Neural cell (in vitro differentiated cells): ENCODE data around the gene SLC15A5. TPM values are rescaled to one million over a fixed set of nuclear protein-coding genes. Genes with fewer than 3 reads are reported as not detected.

Source experiments
- H2AFZ ChIP-seq: fragments of 200-600, 300-800 bp; sonication (generic), shearing (Covaris generic); 2 replicates; pipeline ENCODE4 v1.6.0; 2014; ENCODE audit warnings: low read depth, mild to moderate bottlenecking, antibody characterized with exemption, low read length, moderate library complexity
- H3F3A ChIP-seq: fragments of 200-600 bp; shearing (Covaris generic); 2 replicates; pipeline ENCODE4 v1.6.1; 2016; ENCODE audit warnings: mild to moderate bottlenecking, moderate library complexity, mixed read lengths, antibody characterized with exemption, low read length; ENCODE audit not compliant: insufficient read depth, poor library complexity, severe bottlenecking
- H3K27ac ChIP-seq: fragments of 200-600, 300-800 bp; sonication (generic), shearing (Covaris generic); 2 replicates; pipeline ENCODE4 v1.5.1; 2014; ENCODE audit warnings: mild to moderate bottlenecking, low read length, moderate library complexity
- H3K27me3 ChIP-seq: fragments of 300-800, 200-600 bp; sonication (generic), shearing (Covaris generic); 2 replicates; pipeline ENCODE4 v1.6.0; 2014; ENCODE audit warnings: mild to moderate bottlenecking, low read depth, low read length, moderate library complexity; ENCODE audit not compliant: insufficient read depth
- H3K36me3 ChIP-seq: fragments of 300-800, 200-600 bp; sonication (generic), shearing (Covaris generic); 2 replicates; pipeline ENCODE4 v1.5.1; 2014; ENCODE audit warnings: mild to moderate bottlenecking, antibody characterized with exemption, low read length, moderate library complexity; ENCODE audit not compliant: insufficient read depth
- H3K4me2 ChIP-seq: fragments of 300-800, 200-600 bp; sonication (generic), shearing (Covaris generic); 2 replicates; pipeline ENCODE4 v1.6.0; 2014; ENCODE audit warnings: mild to moderate bottlenecking, low read length
- H3K4me3 ChIP-seq: fragments of 300-800, 200-600 bp; sonication (generic), shearing (Covaris generic); 2 replicates; pipeline ENCODE4 v1.5.1; 2014; ENCODE audit warnings: mild to moderate bottlenecking, low read length, moderate library complexity
- H3K79me2 ChIP-seq: fragments of 200-600 bp; shearing (Covaris generic); replicated peaks from 2 replicates; pipeline ENCODE4 v1.6.0; 2014; ENCODE audit warnings: mild to moderate bottlenecking, low read length, moderate library complexity; ENCODE audit not compliant: insufficient read depth
- H3K9ac ChIP-seq: fragments of 300-800, 200-600 bp; sonication (generic), shearing (Covaris generic); 2 replicates; pipeline ENCODE4 v1.6.1; 2016; ENCODE audit warnings: mild to moderate bottlenecking, low read length, mixed read lengths
- H3K9me2 ChIP-seq: fragments of 200-600 bp; shearing (Covaris generic); 2 replicates; pipeline ENCODE4 v1.6.1; 2016; ENCODE audit warnings: mild to moderate bottlenecking, low read length, mixed read lengths; ENCODE audit not compliant: insufficient read depth
- H3K9me3 ChIP-seq: fragments of 200-600, 300-800 bp; sonication (generic), shearing (Covaris generic); 2 replicates; pipeline ENCODE4 v1.6.1; 2016; ENCODE audit warnings: mild to moderate bottlenecking, mixed run types, low read length, moderate library complexity, mixed read lengths
- H4K20me1 ChIP-seq: fragments of 200-600 bp; shearing (Covaris generic); 2 replicates; pipeline ENCODE4 v1.6.1; 2016; ENCODE audit warnings: mild to moderate bottlenecking, mixed run types; ENCODE audit not compliant: insufficient read depth
- CTCF ChIP-seq: fragments of 450-650 bp; IDR thresholded peaks from 2 replicates; pipeline ENCODE4 v1.5.1; 2014; ENCODE audit warnings: antibody characterized with exemption, mild to moderate bottlenecking, moderate library complexity; ENCODE audit not compliant: poor library complexity, severe bottlenecking
- EP300 ChIP-seq: fragments of 450-650 bp; conservative IDR thresholded peaks from 2 replicates; pipeline ENCODE4 v1.6.1; 2014; ENCODE audit warnings: antibody characterized with exemption, mild to moderate bottlenecking, moderate library complexity; ENCODE audit not compliant: poor library complexity, severe bottlenecking
- EZH2 ChIP-seq: fragments of 200-600, 300-800 bp; shearing (Covaris generic), sonication (generic); IDR thresholded peaks from 2 replicates; pipeline ENCODE4 v1.6.1; 2014; ENCODE audit warnings: antibody characterized with exemption, low read length, borderline replicate concordance, mild to moderate bottlenecking; ENCODE audit not compliant: insufficient read depth, poor library complexity, severe bottlenecking
- MXI1 ChIP-seq: fragments of 450-650 bp; conservative IDR thresholded peaks from 2 replicates; pipeline ENCODE4 v1.6.1; 2014; ENCODE audit warnings: antibody characterized with exemption, mild to moderate bottlenecking; ENCODE audit not compliant: poor library complexity, severe bottlenecking
- POLR2AphosphoS5 ChIP-seq: IDR thresholded peaks from 2 replicates; pipeline ENCODE4 v1.6.1; 2012
- RAD21 ChIP-seq: fragments of 450-650 bp; conservative IDR thresholded peaks from 2 replicates; pipeline ENCODE4 v1.6.1; 2014; ENCODE audit warnings: antibody characterized with exemption, mild to moderate bottlenecking, moderate library complexity
- REST ChIP-seq: IDR thresholded peaks from 2 replicates; pipeline ENCODE4 v1.6.1; 2012; ENCODE audit warnings: borderline replicate concordance
- SMC3 ChIP-seq: fragments of 450-650 bp; conservative IDR thresholded peaks from 2 replicates; pipeline ENCODE4 v1.6.1; 2014; ENCODE audit warnings: antibody characterized with exemption, mild to moderate bottlenecking, moderate library complexity; ENCODE audit not compliant: poor library complexity
- TAF1 ChIP-seq: IDR thresholded peaks from 2 replicates; pipeline ENCODE4 v1.6.1; 2012; ENCODE audit warnings: low read depth
- polyA plus RNA-seq: library from polyadenylated mRNA; depleted of rRNA; stranded (reverse); fragments of >200 nt; gene quantifications from 2 replicates; pipeline ENCODE4 v1.2.3, GENCODE V29; 2014

The SLC15A5 gene
- polyA plus RNA-seq, 1 donor from 2014 or later, result not detected

- Histone ChIP-seq H3K4me3 (no peak overlapping the region), H3K9ac (no peak overlapping the region), H3K79me2 (no peaks in the 10 kb centered on the region), H3K27me3 (no peaks in the 10 kb centered on the region), H3K9me3 (no peaks in the 10 kb centered on the region), H3K27ac (no peak overlapping the region), H4K20me1 (no peaks in the 10 kb centered on the region), H2AFZ (no peak overlapping the region), H3F3A (no peaks in the 10 kb centered on the region), H3K36me3 (no peaks in the 10 kb centered on the region), H3K4me2 (no peak overlapping the region), H3K9me2 (no peaks in the 10 kb centered on the region)
- TF ChIP-seq EP300, result no peak
- no peak for TF ChIP-seq POLR2AphosphoS5
- no peak for TF ChIP-seq CTCF
- TF ChIP-seq TAF1, result no peak
- TF ChIP-seq RAD21, result no peak
- TF ChIP-seq MXI1, result no peak
- no peak for TF ChIP-seq SMC3
- TF ChIP-seq REST, result no peak
- TF ChIP-seq EZH2, result no peak
Measured at GRCh38 chr12:16211731-16212130, 65.8 kb downstream of the SLC15A5 start.

GRCh38 chr12:16198884-16199283, 78.6 kb downstream of the SLC15A5 start:
- Histone ChIP-seq H3F3A (no peaks in the 10 kb centered on the region), H3K4me3 (no peak overlapping the region), H4K20me1 (no peaks in the 10 kb centered on the region), H3K36me3 (no peaks in the 10 kb centered on the region), H3K79me2 (no peaks in the 10 kb centered on the region), H3K27me3 (no peaks in the 10 kb centered on the region), H3K9ac (no peak overlapping the region), H3K4me2 (no peak overlapping the region), H2AFZ (no peak overlapping the region), H3K27ac (no peak overlapping the region), H3K9me2 (no peaks in the 10 kb centered on the region), H3K9me3 (no peaks in the 10 kb centered on the region)
- no peak for TF ChIP-seq CTCF
- TF ChIP-seq POLR2AphosphoS5, result no peak
- no peak for TF ChIP-seq RAD21
- TF ChIP-seq REST, result no peak
- no peak for TF ChIP-seq EZH2
- no peak for TF ChIP-seq SMC3
- TF ChIP-seq TAF1, result no peak
- no peak for TF ChIP-seq EP300
- no peak for TF ChIP-seq MXI1
